ENCODE data around the gene SEC24B. TPM values are rescaled to one million over a fixed set of nuclear protein-coding genes. Genes with fewer than 3 reads are reported as not detected.

The SEC24B gene
- total RNA-seq, 1 experiment from 2014 or later: 17.6 TPM

DNA sequence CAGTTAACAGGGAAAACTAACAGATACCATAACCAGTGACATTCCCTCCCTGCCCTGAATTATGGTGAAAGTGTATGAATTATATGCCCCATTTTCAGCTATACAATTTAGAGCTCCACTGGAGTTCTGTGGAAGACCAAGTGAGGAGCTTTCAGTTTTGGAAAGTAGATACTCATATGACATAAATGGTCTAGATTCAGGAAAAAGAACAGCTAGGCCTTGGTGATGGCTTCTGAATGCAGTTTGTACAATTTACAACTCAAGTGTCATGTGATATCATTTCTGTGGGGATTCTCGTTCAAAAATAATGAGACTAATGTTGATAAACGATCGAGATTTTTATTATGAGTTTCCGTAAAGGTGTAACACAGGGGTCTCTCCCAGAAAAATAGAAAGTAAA lies 8.2 kb upstream of the SEC24B start:
- Histone ChIP-seq H3K4me1 (ENCODE audit: control insufficient read depth, insufficient read depth, low read length) (no peaks in the 10 kb centered on the region), H3K36me3 (ENCODE audit: control insufficient read depth, insufficient read depth, low read length) (no peaks in the 10 kb centered on the region), H3K4me3 (ENCODE audit: low read depth in 2 of 2, low read length in 2 of 2) (no peak overlapping the region), H3K27ac (ENCODE audit: low read length) (no peak overlapping the region), H3K27me3 (ENCODE audit: control insufficient read depth, insufficient read depth, low read length) (no peaks in the 10 kb centered on the region), H3K9me3 (ENCODE audit: control insufficient read depth, insufficient read depth, low read depth, low read length) (no peaks in the 10 kb centered on the region)
- DNase-seq (ENCODE audit: low read depth, low spot score) (no peak), ATAC-seq (no peak)
- in situ Hi-C loops (cut with HindIII; ENCODE audit: low pct_unique_long_range_greater_than_20kb, low sequenced_read_pairs): no loop called here
- BruUV-seq (replicated peaks): no TSS peak
- CTCF ChIA-PET: no interaction called here
- POLR2A ChIA-PET: no interaction called here
- intact Hi-C loops (cut with micrococcal nuclease; ENCODE audit: unreplicated experiment): loop anchor here (10.0 kb wide), 1 partner anchor 389 kb away; the partner anchor contains the start of gene GAR1
- TF ChIP-seq POLR2AphosphoS5 (IDR thresholded peaks at IDR 0.05; ENCODE audit: low read depth, low read length): no peak
- TF ChIP-seq, protein P1, sequence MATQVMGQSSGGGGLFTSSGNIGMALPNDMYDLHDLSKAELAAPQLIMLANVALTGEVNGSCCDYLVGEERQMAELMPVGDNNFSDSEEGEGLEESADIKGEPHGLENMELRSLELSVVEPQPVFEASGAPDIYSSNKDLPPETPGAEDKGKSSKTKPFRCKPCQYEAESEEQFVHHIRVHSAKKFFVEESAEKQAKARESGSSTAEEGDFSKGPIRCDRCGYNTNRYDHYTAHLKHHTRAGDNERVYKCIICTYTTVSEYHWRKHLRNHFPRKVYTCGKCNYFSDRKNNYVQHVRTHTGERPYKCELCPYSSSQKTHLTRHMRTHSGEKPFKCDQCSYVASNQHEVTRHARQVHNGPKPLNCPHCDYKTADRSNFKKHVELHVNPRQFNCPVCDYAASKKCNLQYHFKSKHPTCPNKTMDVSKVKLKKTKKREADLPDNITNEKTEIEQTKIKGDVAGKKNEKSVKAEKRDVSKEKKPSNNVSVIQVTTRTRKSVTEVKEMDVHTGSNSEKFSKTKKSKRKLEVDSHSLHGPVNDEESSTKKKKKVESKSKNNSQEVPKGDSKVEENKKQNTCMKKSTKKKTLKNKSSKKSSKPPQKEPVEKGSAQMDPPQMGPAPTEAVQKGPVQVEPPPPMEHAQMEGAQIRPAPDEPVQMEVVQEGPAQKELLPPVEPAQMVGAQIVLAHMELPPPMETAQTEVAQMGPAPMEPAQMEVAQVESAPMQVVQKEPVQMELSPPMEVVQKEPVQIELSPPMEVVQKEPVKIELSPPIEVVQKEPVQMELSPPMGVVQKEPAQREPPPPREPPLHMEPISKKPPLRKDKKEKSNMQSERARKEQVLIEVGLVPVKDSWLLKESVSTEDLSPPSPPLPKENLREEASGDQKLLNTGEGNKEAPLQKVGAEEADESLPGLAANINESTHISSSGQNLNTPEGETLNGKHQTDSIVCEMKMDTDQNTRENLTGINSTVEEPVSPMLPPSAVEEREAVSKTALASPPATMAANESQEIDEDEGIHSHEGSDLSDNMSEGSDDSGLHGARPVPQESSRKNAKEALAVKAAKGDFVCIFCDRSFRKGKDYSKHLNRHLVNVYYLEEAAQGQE (IDR thresholded peaks at IDR 0.05; ENCODE audit: insufficient read depth in 1 of 2, low read depth in 2 of 2, low read length in 1 of 2): no peak
- TF ChIP-seq, protein P2, sequence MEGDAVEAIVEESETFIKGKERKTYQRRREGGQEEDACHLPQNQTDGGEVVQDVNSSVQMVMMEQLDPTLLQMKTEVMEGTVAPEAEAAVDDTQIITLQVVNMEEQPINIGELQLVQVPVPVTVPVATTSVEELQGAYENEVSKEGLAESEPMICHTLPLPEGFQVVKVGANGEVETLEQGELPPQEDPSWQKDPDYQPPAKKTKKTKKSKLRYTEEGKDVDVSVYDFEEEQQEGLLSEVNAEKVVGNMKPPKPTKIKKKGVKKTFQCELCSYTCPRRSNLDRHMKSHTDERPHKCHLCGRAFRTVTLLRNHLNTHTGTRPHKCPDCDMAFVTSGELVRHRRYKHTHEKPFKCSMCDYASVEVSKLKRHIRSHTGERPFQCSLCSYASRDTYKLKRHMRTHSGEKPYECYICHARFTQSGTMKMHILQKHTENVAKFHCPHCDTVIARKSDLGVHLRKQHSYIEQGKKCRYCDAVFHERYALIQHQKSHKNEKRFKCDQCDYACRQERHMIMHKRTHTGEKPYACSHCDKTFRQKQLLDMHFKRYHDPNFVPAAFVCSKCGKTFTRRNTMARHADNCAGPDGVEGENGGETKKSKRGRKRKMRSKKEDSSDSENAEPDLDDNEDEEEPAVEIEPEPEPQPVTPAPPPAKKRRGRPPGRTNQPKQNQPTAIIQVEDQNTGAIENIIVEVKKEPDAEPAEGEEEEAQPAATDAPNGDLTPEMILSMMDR (IDR thresholded peaks at IDR 0.05): no peak
- no peak for TF ChIP-seq SIN3A (IDR thresholded peaks at IDR 0.05; ENCODE audit: borderline replicate concordance, insufficient read depth, low read depth, low read length)
- TF ChIP-seq TCF7L2 (IDR thresholded peaks at IDR 0.05; ENCODE audit: low read depth, low read length): no peak

DNA sequence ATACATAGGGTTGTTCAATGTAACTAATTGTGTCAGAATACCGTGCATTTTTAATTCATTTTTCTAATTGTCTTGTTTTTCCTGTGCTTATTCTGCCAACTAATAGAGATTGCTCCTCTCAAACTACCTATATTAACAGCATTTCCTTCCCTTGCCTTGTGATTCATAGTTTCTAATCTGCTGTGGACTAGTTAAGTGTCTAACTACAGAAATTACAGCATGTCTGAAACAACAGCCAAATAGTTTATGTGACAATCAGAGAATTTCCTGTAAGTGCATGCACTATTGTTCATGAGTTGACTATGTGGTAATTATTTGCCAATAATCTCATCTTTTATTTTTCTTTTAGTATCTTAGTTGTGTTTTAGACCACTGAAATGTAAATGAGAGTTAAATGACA lies 4.1 kb upstream of the SEC24B start:
- DNase-seq (ENCODE audit: low read depth, low spot score) (no peak), ATAC-seq (no peak)
- TF ChIP-seq TCF7L2 (IDR thresholded peaks at IDR 0.05; ENCODE audit: low read depth, low read length) (no peak), SIN3A (IDR thresholded peaks at IDR 0.05; ENCODE audit: borderline replicate concordance, insufficient read depth, low read depth, low read length) (no peak)
- TF ChIP-seq, protein P1 (IDR thresholded peaks at IDR 0.05; ENCODE audit: insufficient read depth in 1 of 2, low read depth in 2 of 2, low read length in 1 of 2): no peak
- TF ChIP-seq, protein P2 (IDR thresholded peaks at IDR 0.05): no peak
- H3K4me3 ChIP-seq (ENCODE audit: low read depth in 2 of 2, low read length in 2 of 2): no peak overlapping the region
- intact Hi-C loops (cut with micrococcal nuclease; ENCODE audit: unreplicated experiment) (loop anchor here (10.0 kb wide), 1 partner anchor 385 kb away; the partner anchor contains the start of gene GAR1), in situ Hi-C loops (cut with HindIII; ENCODE audit: low pct_unique_long_range_greater_than_20kb, low sequenced_read_pairs) (no loop called here)
- TSS peak; percentile 15 for BruUV-seq (replicated peaks)
- no peaks in the 10 kb centered on the region for H3K36me3 ChIP-seq (ENCODE audit: control insufficient read depth, insufficient read depth, low read length)
- H3K27ac ChIP-seq (ENCODE audit: low read length): no peak overlapping the region
- CTCF ChIA-PET: no interaction called here
- POLR2A ChIA-PET: no interaction called here
- no peaks in the 10 kb centered on the region for H3K27me3 ChIP-seq (ENCODE audit: control insufficient read depth, insufficient read depth, low read length)
- no peaks in the 10 kb centered on the region for H3K4me1 ChIP-seq (ENCODE audit: control insufficient read depth, insufficient read depth, low read length)
- H3K9me3 ChIP-seq (ENCODE audit: control insufficient read depth, insufficient read depth, low read depth, low read length): no peaks in the 10 kb centered on the region

Data from Panc1 (cell line).